K562 (cell line): ENCODE measurements around the gene SPATA21. TPM values are rescaled to one million over a fixed set of nuclear protein-coding genes. Genes with fewer than 3 reads are reported as not detected.
A peak's percentile ranks its signal among the peaks of the same experiment; 100 is the strongest.

Experiments used
- CREB5 ChIP-seq: fragments of 250-450 bp; sonication (Bioruptor Pico); IDR thresholded peaks from 2 replicates; pipeline ENCODE4 v1.5.0; 2020; ENCODE audit warnings: mild to moderate bottlenecking
- HMBOX1 ChIP-seq: sonication (generic); IDR thresholded peaks from 2 replicates; pipeline ENCODE4 v1.6.1; 2016
- KAT8 ChIP-seq: fragments of 450-650 bp; IDR thresholded peaks from 2 replicates; pipeline ENCODE4 v1.6.1; 2016; ENCODE audit warnings: low read depth, mild to moderate bottlenecking
- KDM4B ChIP-seq, 2 experiments: fragments of 450-650 bp in 1 of 2; sonication (generic) in 1 of 2; IDR thresholded peaks; 2 replicates each; pipeline ENCODE4 v1.6.1; 2016 to 2017; ENCODE audit warnings: borderline replicate concordance in 2 of 2, antibody characterized with exemption in 1 of 2, low read depth in 1 of 2, mild to moderate bottlenecking in 1 of 2
- NFIC ChIP-seq: fragments of 450-650 bp; IDR thresholded peaks from 2 replicates; pipeline ENCODE4 v1.6.1; 2017; ENCODE audit warnings: mild to moderate bottlenecking, inconsistent platforms
- OTX1 ChIP-seq: fragments of 450-650 bp; formaldehyde crosslinking; IDR thresholded peaks from 2 replicates; pipeline ENCODE4 v1.4.0; 2022; ENCODE audit warnings: mild to moderate bottlenecking
- SMARCE1 ChIP-seq: fragments of 450-650 bp; IDR thresholded peaks from 2 replicates; pipeline ENCODE4 v1.7.1; 2016; ENCODE audit warnings: mild to moderate bottlenecking
- TFAP4 ChIP-seq: sonication (generic); formaldehyde crosslinking; IDR thresholded peaks from 2 replicates; pipeline ENCODE4 v1.8.0; 2022; ENCODE audit warnings: missing genetic modification reagents, mild to moderate bottlenecking, moderate library complexity, borderline replicate concordance
- U2AF1 ChIP-seq: fragments of 200-400 bp; formaldehyde crosslinking; optimal IDR thresholded peaks from 2 replicates; pipeline ENCODE3; 2017; ENCODE audit warnings: mild to moderate bottlenecking, low read depth, low read length, moderate library complexity
- YY1 ChIP-seq, 3 experiments: IDR thresholded peaks; 2 replicates each; pipeline ENCODE4 v1.6.1; 2011; ENCODE audit warnings: low read length in 2 of 3, mild to moderate bottlenecking in 2 of 3, moderate library complexity in 2 of 3, borderline replicate concordance in 1 of 3, control low read depth in 1 of 3, low read depth in 1 of 3; ENCODE audit not compliant: insufficient read depth in 3 of 3, insufficient replicate concordance in 2 of 3, control insufficient read depth in 1 of 3, insufficient read length in 1 of 3; ENCODE audit errors: extremely low read depth in 1 of 3
- ZBTB12 ChIP-seq: fragments of 250-450 bp; sonication (Bioruptor Pico); IDR thresholded peaks from 2 replicates; pipeline ENCODE4 v1.4.0; 2020
- ZNF197 ChIP-seq: fragments of 200-800 bp; sonication (Bioruptor generic); IDR thresholded peaks from 2 replicates; pipeline ENCODE4 v1.6.1; 2016; ENCODE audit warnings: low read depth, missing genetic modification characterization, missing compliant biosample characterization
- ZNF57 ChIP-seq: fragments of 450-650 bp; formaldehyde crosslinking; IDR thresholded peaks from 2 replicates; pipeline ENCODE4 v1.4.0; 2020; ENCODE audit warnings: mild to moderate bottlenecking, moderate library complexity
- polyA plus RNA-seq, 8 experiments: library from polyadenylated mRNA; depleted of rRNA in 4 of 8; stranded (reverse) in 5 of 8; unstranded in 3 of 8; fragments of >200 nt; fragmentation: Nextera tagmentation in 2 of 8; fragmentation: Illumina TruSeq in 1 of 8; extraction: Ambion mirVana in 2 of 8; extraction: Trizol in 1 of 8; gene quantifications; 2 replicates each; pipeline versions ENCODE4 v1.2.1 to v1.2.3, GENCODE V29; 2011 to 2014; ENCODE audit warnings: inconsistent platforms in 1 of 8, missing spikeins in 1 of 8
- total RNA-seq, 7 experiments: library from RNA; depleted of rRNA in 6 of 7; stranded (reverse); fragments of >200 nt in 6 of 7; fragmentation: Illumina TruSeq in 2 of 7; extraction: Trizol in 2 of 7; gene quantifications; 2 replicates each; pipeline versions ENCODE4 v1.2.1 to v1.2.3, GENCODE V29; 2011 to 2021; ENCODE audit warnings: low replicate concordance in 1 of 7
- TF ChIP-seq, protein P1 (sequence below): fragments of 450-650 bp; IDR thresholded peaks from 2 replicates; pipeline ENCODE4 v1.6.1; 2017; ENCODE audit warnings: antibody characterized with exemption, mild to moderate bottlenecking

SPATA21 gene
- total and polyA plus RNA-seq, 9 of the 15 experiments (the other 6 are each of a cell fraction or from before 2014, with no cell fraction given): 0.10 to 0.36 (median 0.13) TPM; not detected in 3

GRCh38 chr1:16352842-16353535, 84.2 kb downstream of the SPATA21 start (continued):
- TF ChIP-seq TFAP4 (CRISPR knock-in tag) (no peak; the same call in 1 of the 2 replicates), YY1 (IDR thresholded peaks at IDR 0.05; ENCODE audit: borderline replicate concordance in 1 of 3, control insufficient read depth in 1 of 3, extremely low read depth in 1 of 3, insufficient read depth in 3 of 3, insufficient read length in 1 of 3, insufficient replicate concordance in 2 of 3, low read depth in 1 of 3, low read length in 2 of 3) (no peak), U2AF1 (no peak), OTX1 (no peak), HMBOX1 (peak; percentile 18; the same call in 1 of the 2 replicates), CREB5 (no peak), ZNF57 (no peak), KDM4B (IDR thresholded peaks at IDR 0.05; ENCODE audit: borderline replicate concordance in 2 of 2, low read depth in 1 of 2) (no peak), SMARCE1 (peak; percentile 56; the same call in 1 of the 2 replicates), ZNF197 (no peak), ZBTB12 (CRISPR knock-in tag) (no peak), KAT8 (no peak), NFIC (no peak)
- TF ChIP-seq, protein P1, sequence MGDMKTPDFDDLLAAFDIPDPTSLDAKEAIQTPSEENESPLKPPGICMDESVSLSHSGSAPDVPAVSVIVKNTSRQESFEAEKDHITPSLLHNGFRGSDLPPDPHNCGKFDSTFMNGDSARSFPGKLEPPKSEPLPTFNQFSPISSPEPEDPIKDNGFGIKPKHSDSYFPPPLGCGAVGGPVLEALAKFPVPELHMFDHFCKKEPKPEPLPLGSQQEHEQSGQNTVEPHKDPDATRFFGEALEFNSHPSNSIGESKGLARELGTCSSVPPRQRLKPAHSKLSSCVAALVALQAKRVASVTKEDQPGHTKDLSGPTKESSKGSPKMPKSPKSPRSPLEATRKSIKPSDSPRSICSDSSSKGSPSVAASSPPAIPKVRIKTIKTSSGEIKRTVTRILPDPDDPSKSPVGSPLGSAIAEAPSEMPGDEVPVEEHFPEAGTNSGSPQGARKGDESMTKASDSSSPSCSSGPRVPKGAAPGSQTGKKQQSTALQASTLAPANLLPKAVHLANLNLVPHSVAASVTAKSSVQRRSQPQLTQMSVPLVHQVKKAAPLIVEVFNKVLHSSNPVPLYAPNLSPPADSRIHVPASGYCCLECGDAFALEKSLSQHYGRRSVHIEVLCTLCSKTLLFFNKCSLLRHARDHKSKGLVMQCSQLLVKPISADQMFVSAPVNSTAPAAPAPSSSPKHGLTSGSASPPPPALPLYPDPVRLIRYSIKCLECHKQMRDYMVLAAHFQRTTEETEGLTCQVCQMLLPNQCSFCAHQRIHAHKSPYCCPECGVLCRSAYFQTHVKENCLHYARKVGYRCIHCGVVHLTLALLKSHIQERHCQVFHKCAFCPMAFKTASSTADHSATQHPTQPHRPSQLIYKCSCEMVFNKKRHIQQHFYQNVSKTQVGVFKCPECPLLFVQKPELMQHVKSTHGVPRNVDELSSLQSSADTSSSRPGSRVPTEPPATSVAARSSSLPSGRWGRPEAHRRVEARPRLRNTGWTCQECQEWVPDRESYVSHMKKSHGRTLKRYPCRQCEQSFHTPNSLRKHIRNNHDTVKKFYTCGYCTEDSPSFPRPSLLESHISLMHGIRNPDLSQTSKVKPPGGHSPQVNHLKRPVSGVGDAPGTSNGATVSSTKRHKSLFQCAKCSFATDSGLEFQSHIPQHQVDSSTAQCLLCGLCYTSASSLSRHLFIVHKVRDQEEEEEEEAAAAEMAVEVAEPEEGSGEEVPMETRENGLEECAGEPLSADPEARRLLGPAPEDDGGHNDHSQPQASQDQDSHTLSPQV: peak; percentile 79; the same call in 1 of the 2 replicates
